Hepatocyte (in vitro differentiated cells): ENCODE data around the gene CARD9.

ENCODE experiments used
- CTCF ChIP-seq: fragments of 200-600 bp; sonication (generic); IDR thresholded peaks from 2 replicates; pipeline ENCODE4 v1.5.1; 2016; ENCODE audit warnings: antibody characterized with exemption, mild to moderate bottlenecking; ENCODE audit not compliant: poor library complexity
- EZH2 ChIP-seq: fragments of 200-600 bp; sonication (generic); IDR thresholded peaks from 2 replicates; pipeline ENCODE4 v1.6.1; 2016; ENCODE audit warnings: antibody characterized with exemption, mild to moderate bottlenecking, borderline replicate concordance
- EZH2phosphoT487 ChIP-seq: fragments of 200-600 bp; sonication (generic); IDR thresholded peaks from one replicate; pipeline ENCODE4 v1.6.1; 2018; ENCODE audit warnings: antibody characterized with exemption, mild to moderate bottlenecking, low read depth, moderate library complexity; ENCODE audit not compliant: unreplicated experiment, severe bottlenecking

GRCh38 chr9:136352682-136353081, 20.8 kb downstream of the CARD9 start:
- TF ChIP-seq CTCF (no peak), EZH2phosphoT487 (no peak), EZH2 (no peak)
